GM12878 (cell line): ENCODE results near the gene IQGAP2. TPM values are rescaled to one million over a fixed set of nuclear protein-coding genes. Genes with fewer than 3 reads are reported as not detected.

ENCODE experiments used
- ATAC-seq: fragments of 200-7000 bp; cut with Tn5 transposase; 3 replicates; pipeline ENCODE4 v1.9.1; 2020; ENCODE audit warnings: mild to moderate bottlenecking, moderate library complexity
- BruUV-seq: library from RNA; stranded (reverse); fragments of 400-500 nt; replicated peaks from 2 replicates; lab custom pipeline; 2021; lab: Mats Ljungman, UMichigan
- CTCF ChIA-PET: fragments of 300-600 bp; sonication (Branson Sonifier 250); formaldehyde crosslinking; extraction: SDS; loops from one replicate; lab custom pipeline; 2021; ENCODE audit warnings: inconsistent platforms; lab: Yijun Ruan, JAX
- POLR2A ChIA-PET: fragments of 350-600 bp; formaldehyde crosslinking; extraction: SDS; loops from one replicate; lab custom pipeline; 2021; ENCODE audit warnings: inconsistent platforms; lab: Charles Lee
- RAD21 ChIA-PET: fragments of 300-600 bp; sonication (Branson Sonifier 250); formaldehyde crosslinking; loops from one replicate; lab custom pipeline; 2023; ENCODE audit warnings: antibody characterized with exemption; ENCODE audit not compliant: unreplicated experiment; lab: Charles Lee
- SMC1A ChIA-PET: fragments of 300-600 bp; sonication (Branson Sonifier 250); formaldehyde crosslinking; loops from one replicate; lab custom pipeline; 2023; ENCODE audit not compliant: unreplicated experiment, uncharacterized antibody; lab: Charles Lee
- DNase-seq: peaks from one replicate; pipeline ENCODE4 v3.0.0-alpha.2; 2011; ENCODE audit warnings: low read depth, low spot score
- FAIRE-seq: peaks from 3 replicates; lab custom pipeline; 2011; peaks lifted over from hg19 to GRCh38; lab: Jason Lieb, UNC
- H2AFZ ChIP-seq: 2 replicates; pipeline ENCODE4 v1.6.0; 2011; ENCODE audit warnings: low read depth, low read length, control low read depth; ENCODE audit not compliant: control insufficient read depth
- H3K27ac ChIP-seq: 2 replicates; pipeline ENCODE4 v1.5.1; 2011; ENCODE audit warnings: control low read depth; ENCODE audit not compliant: control insufficient read depth, insufficient read depth
- H3K27me3 ChIP-seq, 2 experiments: replicated peaks in 1 of 2; 2 replicates each; pipeline versions ENCODE4 v1.6.0 to v1.6.1; 2011; ENCODE audit warnings: low read length in 1 of 2; ENCODE audit not compliant: control insufficient read depth in 2 of 2, insufficient read depth in 2 of 2
- H3K36me3 ChIP-seq, 2 experiments: 2 replicates each; pipeline ENCODE4 v1.5.1; 2011; ENCODE audit warnings: low read length in 1 of 2; ENCODE audit not compliant: control insufficient read depth in 2 of 2, insufficient read depth in 2 of 2
- H3K4me1 ChIP-seq: 2 replicates; pipeline ENCODE4 v1.6.1; 2011; ENCODE audit warnings: mild to moderate bottlenecking, low read length, moderate library complexity, mixed read lengths; ENCODE audit not compliant: control insufficient read depth, insufficient read depth
- H3K4me2 ChIP-seq: 2 replicates; pipeline ENCODE4 v1.6.0; 2011; ENCODE audit warnings: control low read depth; ENCODE audit not compliant: control insufficient read depth, insufficient read depth
- H3K4me3 ChIP-seq: fragments of 200-600 bp; sonication (generic); 2 replicates; pipeline ENCODE4 v1.5.1; 2016
- H3K79me2 ChIP-seq: 2 replicates; pipeline ENCODE4 v1.6.0; 2011; ENCODE audit warnings: low read length; ENCODE audit not compliant: control insufficient read depth, insufficient read depth
- H3K9ac ChIP-seq: 2 replicates; pipeline ENCODE4 v1.8.0; 2011; ENCODE audit warnings: low read length, control low read depth, mixed read lengths; ENCODE audit not compliant: control insufficient read depth, insufficient read depth
- H3K9me3 ChIP-seq: replicated peaks from 3 replicates; pipeline ENCODE4 v1.5.1; 2011; ENCODE audit warnings: mild to moderate bottlenecking, low read length; ENCODE audit not compliant: control insufficient read depth, insufficient read depth
- H4K20me1 ChIP-seq: 2 replicates; pipeline ENCODE4 v1.6.0; 2011; ENCODE audit not compliant: control insufficient read depth, insufficient read depth
- CHD2 ChIP-seq: IDR thresholded peaks from 2 replicates; pipeline ENCODE4 v1.6.1; 2011; ENCODE audit warnings: low read depth, low read length, improper control_type of control experiment, borderline replicate concordance
- HCFC1 ChIP-seq: fragments of 150-350 bp; IDR thresholded peaks from 2 replicates; pipeline ENCODE4 v1.6.1; 2014; ENCODE audit warnings: low read length
- MYB ChIP-seq: fragments of 150-350 bp; IDR thresholded peaks from 2 replicates; pipeline ENCODE4 v1.6.1; 2014; ENCODE audit warnings: mild to moderate bottlenecking, low read depth, low read length, borderline replicate concordance
- SRF ChIP-seq, 2 experiments: IDR thresholded peaks; 2 replicates each; pipeline ENCODE4 v1.6.1; 2011; ENCODE audit warnings: low read depth in 2 of 2, low read length in 2 of 2, mild to moderate bottlenecking in 1 of 2, moderate library complexity in 1 of 2
- ZNF622 ChIP-seq: fragments of 450-650 bp; IDR thresholded peaks from 2 replicates; pipeline ENCODE4 v1.6.1; 2017; ENCODE audit warnings: mild to moderate bottlenecking, inconsistent platforms
- WGBS: methylation state at CpG from one replicate; pipeline ENCODE4 v1.1.6; 2016; ENCODE audit warnings: low lambda C conversion rate; ENCODE audit not compliant: insufficient replicate concordance, insufficient coverage; ENCODE audit errors: missing lambda C conversion rate; 5-methylcytosine and 5-hydroxymethylcytosine counted together
- in situ Hi-C: fragments of 300-500 bp; cut with MboI; formaldehyde crosslinking; loops from 9 replicates; pipeline ENCODE4 v1.14.3; 2018; ENCODE audit warnings: mixed read lengths
- intact Hi-C: fragments of 100-400 bp; cut with micrococcal nuclease; formaldehyde crosslinking; loops from one replicate; pipeline ENCODE4 v1.14.2; 2022; ENCODE audit not compliant: unreplicated experiment
- polyA plus RNA-seq, 11 experiments: library from polyadenylated mRNA; depleted of rRNA in 4 of 11; unstranded in 6 of 11; stranded (reverse) in 5 of 11; fragments of >200 nt; fragmentation: Nextera tagmentation in 4 of 11; fragmentation: Illumina TruSeq in 1 of 11; extraction: Ambion mirVana in 4 of 11; extraction: Trizol in 1 of 11; gene quantifications; 1 replicate in 1 of 11; 2 replicates in 10 of 11; pipeline versions ENCODE4 v1.2.1 to v1.2.3, GENCODE V29; 2011 to 2016; ENCODE audit warnings: inconsistent platforms in 2 of 11, missing spikeins in 2 of 11, low read depth in 1 of 11
- total RNA-seq, 4 experiments: library from RNA; depleted of rRNA in 3 of 4; stranded (reverse); fragments of >200 nt in 3 of 4; fragmentation: Illumina TruSeq in 1 of 4; extraction: Trizol in 1 of 4; gene quantifications; 2 replicates each; pipeline versions ENCODE4 v1.2.1 to v1.2.3, GENCODE V29; 2013 to 2021

The IQGAP2 gene
- total and polyA plus RNA-seq, 10 of the 15 experiments (the other 5 are each of a cell fraction or from before 2014, with no cell fraction given) = 14.5 to 41.4 (median 21.8) TPM

GRCh38 chr5:76372323-76373054 is 30.6 kb upstream of the IQGAP2 start:
- no peaks in the 10 kb centered on the region for H3K9me3 ChIP-seq
- H3K79me2 ChIP-seq = no peaks in the 10 kb centered on the region
- H3K4me1 ChIP-seq = peaks cover 3% of the 10 kb centered on the region
- H2AFZ ChIP-seq = no peak overlapping the region
- no peaks in the 10 kb centered on the region for H3K27me3 ChIP-seq
- no peak overlapping the region for H3K9ac ChIP-seq
- ChIA-PET SMC1A (no interaction called here), CTCF (no interaction called here), POLR2A (interaction anchor here (0.6 kb wide), 1 partner anchor 1535 kb away, joined by 4 read pairs; no protein-coding TSS in a partner anchor), RAD21 (no interaction called here)
- WGBS = 77% methylated on average over 11 of the region's 11 CpGs
- BruUV-seq = no TSS peak
- H4K20me1 ChIP-seq = no peaks in the 10 kb centered on the region
- intact Hi-C loops = no loop called here
- DNase-seq (no peak), ATAC-seq (no peak), FAIRE-seq (no peak)
- TF ChIP-seq SRF (IDR thresholded peaks at IDR 0.05; ENCODE audit: low read depth in 2 of 2, low read length in 2 of 2) = no peak
- TF ChIP-seq HCFC1 = no peak
- no peak for TF ChIP-seq MYB
- no peak for TF ChIP-seq CHD2
- TF ChIP-seq ZNF622 = no peak
- H3K4me2 ChIP-seq = no peak overlapping the region
- H3K4me3 ChIP-seq = no peak overlapping the region
- H3K27ac ChIP-seq = no peak overlapping the region
- H3K36me3 ChIP-seq = no peaks in the 10 kb centered on the region
- in situ Hi-C loops = no loop called here
